GM12865 (cell line): Measurements from ENCODE around the gene RLN1.
A peak's percentile ranks its signal among the peaks of the same experiment; 100 is the strongest.
"Not testable (repeated sequence)": the region's sequence is repeated elsewhere in the genome, so short reads cannot be mapped to it uniquely, and the experiment has no call there.

ENCODE experiments used
- DNase-seq: peaks from one replicate; pipeline ENCODE4 v3.0.0; 2010; ENCODE audit warnings: low read depth
- H3K4me3 ChIP-seq: 2 replicates; pipeline ENCODE4 v1.5.1; 2011; ENCODE audit warnings: mild to moderate bottlenecking, low read depth, low read length, control low read depth
- TF ChIP-seq, protein P1 (sequence below): IDR thresholded peaks from 2 replicates; pipeline ENCODE4 v1.5.1; 2011; ENCODE audit warnings: low read length, control low read depth, low read depth, inconsistent platforms; ENCODE audit not compliant: insufficient read depth; ENCODE audit errors: missing control alignments

The RLN1 gene, protein sequence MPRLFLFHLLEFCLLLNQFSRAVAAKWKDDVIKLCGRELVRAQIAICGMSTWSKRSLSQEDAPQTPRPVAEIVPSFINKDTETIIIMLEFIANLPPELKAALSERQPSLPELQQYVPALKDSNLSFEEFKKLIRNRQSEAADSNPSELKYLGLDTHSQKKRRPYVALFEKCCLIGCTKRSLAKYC

DNA sequence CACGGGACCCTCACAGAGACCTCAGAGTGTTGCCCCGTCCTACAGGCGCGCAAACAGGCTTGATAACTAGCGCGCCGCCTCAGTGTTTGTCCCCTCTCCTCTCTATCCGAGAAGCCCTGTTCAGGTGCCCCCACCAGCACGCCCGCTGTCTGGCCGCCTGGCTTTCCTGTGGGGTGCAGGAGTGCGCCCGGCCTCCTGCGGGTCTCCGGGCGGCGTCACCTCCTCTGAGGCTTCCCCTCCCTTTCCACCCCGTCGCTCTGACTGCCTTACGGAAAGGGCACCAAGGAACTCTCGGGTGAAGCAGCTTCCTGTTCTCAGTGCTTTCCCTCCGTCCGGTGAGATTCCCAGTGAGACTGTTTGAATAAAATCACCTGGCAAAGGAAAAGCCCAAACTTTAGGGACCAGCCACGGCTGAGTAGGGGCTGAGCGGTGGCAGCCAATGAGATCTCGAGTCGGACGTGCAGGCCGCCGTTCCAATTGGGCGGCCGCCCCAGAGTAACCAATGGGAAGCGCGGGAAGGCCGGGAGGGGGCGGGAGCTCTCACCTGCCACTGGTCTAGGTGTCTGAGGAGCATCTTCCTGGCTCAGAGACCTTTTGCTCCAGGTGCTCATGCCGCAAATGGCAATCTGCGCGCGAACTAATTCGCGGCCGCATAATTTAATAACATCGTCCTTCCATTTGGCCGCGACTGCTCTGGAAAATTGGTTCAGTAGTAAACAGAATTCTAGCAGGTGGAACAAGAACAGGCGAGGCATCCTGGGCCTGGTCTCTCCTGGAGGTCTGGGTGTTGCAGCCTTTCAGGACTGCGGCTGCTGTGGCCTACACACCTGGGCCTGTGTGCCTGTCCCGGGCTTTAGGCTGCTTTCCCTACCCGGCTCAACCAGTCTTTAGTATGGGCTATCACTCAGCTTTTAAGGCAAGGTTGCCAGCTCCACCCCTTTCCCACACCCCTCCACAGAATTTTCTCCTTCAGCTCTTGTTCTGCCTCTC, at the start of gene RLN1:
RLN1 (minus strand) TSS at position 885 of the 990 bp plus-strand sequence; CDS start at position 755, 130 bp downstream.
- not testable (repeated sequence) for DNase-seq
- H3K4me3 ChIP-seq = peak within 1 kb of the TSS; percentile 34; the same call in 1 of the 2 replicates

DNA sequence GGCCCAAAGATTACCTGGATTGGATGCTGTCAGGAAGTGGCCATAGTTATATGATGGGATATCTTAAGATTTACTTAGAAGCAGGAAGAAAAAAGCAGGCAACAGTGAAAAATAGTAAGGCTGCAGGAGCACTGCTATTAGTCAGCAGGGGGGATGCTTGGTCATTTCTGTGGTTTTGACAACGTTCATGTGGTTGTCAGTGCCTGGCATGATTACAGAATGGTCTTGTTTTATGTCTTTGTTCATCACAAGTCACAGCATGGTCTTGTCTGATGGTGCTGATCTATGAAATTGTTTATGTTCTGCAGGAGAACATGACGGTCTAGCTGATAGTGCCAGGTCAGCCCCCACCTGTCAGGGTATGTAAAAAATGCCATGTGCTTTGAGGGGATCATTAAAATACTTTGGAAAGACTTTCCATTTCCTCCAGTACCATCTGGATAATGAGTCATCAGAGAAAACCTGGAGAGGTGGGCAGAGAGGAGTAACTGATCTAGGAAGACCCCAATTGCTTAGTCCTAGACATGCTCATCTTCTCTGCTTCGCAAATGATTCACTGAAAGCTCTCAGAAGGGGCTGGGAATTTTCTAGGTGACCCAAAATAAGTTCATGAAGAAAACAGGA, 49.5 kb upstream of the RLN1 start:
- TF ChIP-seq, protein P1, sequence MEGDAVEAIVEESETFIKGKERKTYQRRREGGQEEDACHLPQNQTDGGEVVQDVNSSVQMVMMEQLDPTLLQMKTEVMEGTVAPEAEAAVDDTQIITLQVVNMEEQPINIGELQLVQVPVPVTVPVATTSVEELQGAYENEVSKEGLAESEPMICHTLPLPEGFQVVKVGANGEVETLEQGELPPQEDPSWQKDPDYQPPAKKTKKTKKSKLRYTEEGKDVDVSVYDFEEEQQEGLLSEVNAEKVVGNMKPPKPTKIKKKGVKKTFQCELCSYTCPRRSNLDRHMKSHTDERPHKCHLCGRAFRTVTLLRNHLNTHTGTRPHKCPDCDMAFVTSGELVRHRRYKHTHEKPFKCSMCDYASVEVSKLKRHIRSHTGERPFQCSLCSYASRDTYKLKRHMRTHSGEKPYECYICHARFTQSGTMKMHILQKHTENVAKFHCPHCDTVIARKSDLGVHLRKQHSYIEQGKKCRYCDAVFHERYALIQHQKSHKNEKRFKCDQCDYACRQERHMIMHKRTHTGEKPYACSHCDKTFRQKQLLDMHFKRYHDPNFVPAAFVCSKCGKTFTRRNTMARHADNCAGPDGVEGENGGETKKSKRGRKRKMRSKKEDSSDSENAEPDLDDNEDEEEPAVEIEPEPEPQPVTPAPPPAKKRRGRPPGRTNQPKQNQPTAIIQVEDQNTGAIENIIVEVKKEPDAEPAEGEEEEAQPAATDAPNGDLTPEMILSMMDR = no peak
- H3K4me3 ChIP-seq = no peak overlapping the region
- peak; percentile 74 for DNase-seq

DNA sequence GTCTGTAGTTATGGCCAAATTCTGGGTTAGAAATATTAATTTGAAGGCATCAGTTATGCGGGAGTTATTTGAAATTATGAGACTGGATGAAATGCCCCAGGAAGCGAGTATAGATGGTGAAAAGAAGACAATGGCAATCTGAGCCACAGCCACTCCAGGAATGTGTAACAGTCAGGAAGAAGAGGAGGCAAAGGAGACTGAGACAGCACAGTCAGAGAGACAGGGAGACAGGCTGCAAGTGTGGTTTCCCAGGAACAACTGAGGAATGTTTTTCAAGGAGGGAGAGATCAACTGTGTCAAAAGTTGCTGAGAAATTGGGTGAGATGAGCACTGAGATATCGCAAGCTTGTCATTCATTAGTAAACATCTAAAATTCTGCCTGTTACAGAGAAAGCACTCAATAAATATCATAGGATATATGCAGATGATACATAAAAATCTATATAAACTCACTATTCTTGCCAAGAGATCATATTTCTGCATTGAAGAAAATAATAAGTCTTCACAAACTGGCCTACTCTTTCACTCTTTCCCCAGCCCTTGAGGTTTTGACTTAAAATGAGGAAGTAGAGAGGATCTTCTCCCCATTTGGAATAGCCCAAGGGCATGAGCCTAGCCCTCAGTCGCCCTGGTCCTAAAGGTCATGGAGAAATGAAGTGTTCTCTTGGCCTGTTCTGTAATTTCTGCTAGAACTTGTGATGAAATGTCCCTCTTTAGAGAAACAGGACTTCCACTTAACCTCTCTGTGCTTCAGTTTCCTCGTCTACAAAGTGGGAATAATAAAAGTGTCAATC, 48.5 kb upstream of the RLN1 start:
- TF ChIP-seq, protein P1 = no peak
- H3K4me3 ChIP-seq = no peak overlapping the region
- DNase-seq = no peak

DNA sequence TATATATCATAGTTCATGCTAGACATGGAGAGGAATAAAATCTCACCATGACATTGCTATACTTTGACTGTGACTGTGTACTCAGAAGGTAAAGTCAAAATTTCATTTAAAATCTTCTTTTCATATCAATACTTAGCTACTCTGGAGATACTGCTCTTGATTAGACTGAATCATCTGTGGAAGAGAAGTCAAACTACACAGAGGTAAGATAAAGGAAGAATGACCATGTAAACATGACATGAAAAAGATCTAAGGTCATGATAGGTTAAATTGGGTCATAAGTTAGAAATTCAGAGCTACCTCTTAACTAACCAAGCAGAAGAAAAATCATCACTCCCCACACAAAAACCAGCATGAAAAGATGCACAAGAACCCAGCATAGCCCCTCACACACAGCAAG, 44.8 kb upstream of the RLN1 start:
- no peak overlapping the region for H3K4me3 ChIP-seq
- TF ChIP-seq, protein P1 = no peak
- DNase-seq = no peak

DNA sequence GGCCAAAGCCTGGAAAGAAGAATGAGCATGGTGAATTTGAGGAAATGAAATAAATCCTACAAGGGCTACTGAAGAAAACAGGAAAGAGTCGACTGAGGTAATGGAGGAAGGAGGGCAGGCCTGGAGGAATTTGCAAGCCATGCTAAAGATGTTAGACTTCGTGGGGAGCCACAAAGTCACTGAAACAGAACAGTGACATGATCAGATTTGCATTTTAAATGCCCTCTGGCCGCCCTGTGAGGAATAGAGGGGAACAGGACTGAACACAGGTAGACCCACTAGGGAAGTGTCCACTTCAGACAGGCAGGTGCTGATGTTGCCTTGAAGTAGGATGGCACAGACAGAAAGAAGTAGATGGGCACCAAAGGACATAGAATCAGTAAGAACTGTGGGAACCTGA, 42.8 kb upstream of the RLN1 start:
- peak; percentile 5 for DNase-seq
- H3K4me3 ChIP-seq = no peak overlapping the region
- TF ChIP-seq, protein P1 = no peak

DNA sequence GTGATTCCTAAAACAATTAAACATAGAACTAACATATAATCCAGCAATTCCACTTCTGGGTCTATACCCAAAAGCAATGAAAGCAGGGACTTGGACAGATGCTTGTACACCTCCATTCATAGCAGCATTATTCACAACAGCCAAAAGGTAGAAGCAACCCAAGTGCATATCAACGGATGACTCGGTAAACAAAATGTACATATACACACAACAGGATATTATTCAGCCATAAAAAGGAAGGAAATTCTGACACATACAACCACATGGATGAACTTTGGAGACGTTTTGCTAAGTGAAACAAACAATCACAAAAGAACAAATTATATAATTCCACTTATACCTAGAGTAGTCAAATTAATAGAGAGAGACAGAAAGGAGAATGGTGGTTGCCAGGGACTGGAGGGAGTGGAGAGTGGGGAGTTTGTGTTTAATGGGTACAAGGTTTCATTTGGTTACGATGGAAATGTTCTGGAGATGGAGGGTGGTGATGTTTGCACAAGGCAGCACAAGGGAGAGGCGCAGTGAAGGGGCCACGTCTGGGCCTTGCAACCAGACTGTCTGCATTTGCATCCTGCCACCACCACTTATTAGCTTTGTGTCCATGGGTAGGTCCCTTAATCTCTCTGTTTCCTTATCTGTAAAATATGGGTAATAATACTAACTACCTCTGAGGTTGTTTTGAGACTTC, 36.3 kb upstream of the RLN1 start:
- no peak for DNase-seq
- H3K4me3 ChIP-seq = no peak overlapping the region
- TF ChIP-seq, protein P1 = no peak
